Hematopoietic multipotent progenitor cell treated with erythropoietin and hydrocortisone succinate and interleukin-3 and kit ligand, for 17 days (in vitro differentiated cells): ENCODE results near the gene GSAP.

Experiments used
- DNase-seq: peaks from one replicate; pipeline ENCODE4 v3.0.0-alpha.2; 2015; ENCODE audit warnings: low spot score

GSAP gene

GRCh38 chr7:77438131-77438530, 22.0 kb upstream of the GSAP start:
- no peak for DNase-seq

- DNase-seq = no peak
Observed at GRCh38 chr7:77434570-77435275, 18.6 kb upstream of the GSAP start.

- no peak for DNase-seq
Observed at GRCh38 chr7:77433901-77434300, 17.8 kb upstream of the GSAP start.

DNA sequence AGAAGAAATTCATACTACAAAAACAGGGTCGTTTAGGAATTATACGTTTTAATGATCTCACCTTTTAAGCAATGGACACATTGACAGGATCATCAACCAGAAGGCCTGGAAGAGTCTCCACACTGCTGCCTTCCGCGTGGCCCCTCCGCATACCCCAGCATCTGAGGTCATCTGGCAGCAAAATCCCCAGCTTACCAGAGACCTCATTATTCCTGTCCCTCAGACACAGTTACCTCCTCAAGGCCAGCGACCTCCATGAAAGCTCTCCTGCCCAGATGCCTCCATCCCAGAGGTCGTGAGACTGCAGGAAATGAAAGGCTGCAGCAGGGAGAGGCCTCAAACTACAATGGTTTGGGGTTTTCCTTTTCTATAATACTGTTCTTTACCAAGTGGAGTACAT, 14.8 kb upstream of the GSAP start:
- DNase-seq = no peak

- no peak for DNase-seq
Observed at GRCh38 chr7:77428777-77429231, 12.7 kb upstream of the GSAP start.

DNA sequence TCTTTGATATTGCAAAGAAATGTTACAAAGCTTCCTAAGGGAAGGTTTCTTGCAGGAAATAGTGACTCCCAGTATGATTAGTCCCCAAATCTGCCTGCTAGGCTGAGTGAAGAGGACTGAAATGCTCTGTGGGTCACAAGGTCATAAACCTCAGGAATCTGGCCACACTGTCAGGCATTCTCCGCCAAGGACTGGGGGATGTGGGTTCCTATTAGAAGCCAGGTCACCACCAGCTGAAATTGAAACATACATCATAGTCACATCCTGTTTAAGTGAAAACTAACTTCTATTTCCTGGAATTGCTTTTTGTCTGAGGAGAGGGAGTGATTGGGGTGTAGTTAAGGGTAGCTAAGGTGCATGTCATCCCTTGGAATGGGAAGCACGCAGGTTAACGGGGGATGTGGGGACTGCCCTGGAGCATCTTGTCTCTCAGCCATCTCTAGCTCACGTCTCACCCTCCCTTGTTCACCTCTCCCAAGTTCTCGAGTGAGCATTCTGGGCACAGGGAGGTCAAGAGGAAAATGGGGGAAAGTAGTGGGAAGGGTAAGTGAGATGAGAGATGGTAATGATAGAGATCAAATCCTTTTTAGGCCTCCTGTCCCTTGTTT, 12.0 kb upstream of the GSAP start:
- DNase-seq = no peak

GRCh38 chr7:77426521-77427051, 10.4 kb upstream of the GSAP start:
- no peak for DNase-seq

GRCh38 chr7:77426052-77426404, 9.9 kb upstream of the GSAP start:
- no peak for DNase-seq

DNA sequence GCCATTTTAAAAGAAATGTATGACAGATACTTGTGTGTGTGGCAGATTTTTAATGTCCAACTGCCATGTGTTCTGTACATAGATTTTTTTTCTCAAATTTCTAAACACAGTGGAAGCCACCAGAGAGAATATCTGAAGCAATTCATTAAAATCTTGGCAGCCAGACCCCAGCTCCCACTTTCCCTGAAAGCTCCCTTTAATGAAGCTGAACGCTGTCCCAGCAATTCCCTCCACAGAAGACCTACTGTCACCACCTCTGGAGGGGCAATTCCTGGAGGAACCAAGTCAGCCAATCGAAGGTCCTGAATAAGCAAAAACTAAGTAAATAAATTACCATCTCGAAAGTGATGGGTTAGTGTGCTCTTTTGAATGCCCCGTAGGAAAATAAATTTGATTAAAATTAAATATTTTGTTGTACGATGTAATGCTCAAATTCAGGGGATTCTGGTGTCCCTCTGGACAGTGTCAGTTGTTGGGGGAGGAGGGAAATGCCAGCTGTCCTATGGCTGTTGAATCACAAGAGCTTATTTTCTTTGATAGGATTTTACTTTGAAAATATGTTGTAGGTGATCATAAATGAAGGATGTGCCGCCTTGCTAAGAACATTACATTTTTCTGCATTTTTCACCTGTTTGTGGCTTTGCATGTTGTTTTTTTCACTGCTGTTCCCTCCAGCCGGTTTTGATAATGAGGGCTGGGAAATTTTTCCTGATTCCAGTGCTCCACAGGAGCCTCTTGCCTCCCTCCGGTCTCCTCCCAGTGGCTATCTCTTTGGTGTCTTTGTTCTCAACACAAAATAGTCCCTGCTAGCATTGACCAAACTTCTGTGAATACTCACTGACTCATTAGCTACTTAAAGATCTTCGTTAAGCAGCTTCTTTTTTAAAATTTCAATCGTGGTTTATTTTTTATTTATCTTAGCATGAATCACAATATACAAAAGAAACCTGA, 9.2 kb upstream of the GSAP start:
- DNase-seq = no peak

DNA sequence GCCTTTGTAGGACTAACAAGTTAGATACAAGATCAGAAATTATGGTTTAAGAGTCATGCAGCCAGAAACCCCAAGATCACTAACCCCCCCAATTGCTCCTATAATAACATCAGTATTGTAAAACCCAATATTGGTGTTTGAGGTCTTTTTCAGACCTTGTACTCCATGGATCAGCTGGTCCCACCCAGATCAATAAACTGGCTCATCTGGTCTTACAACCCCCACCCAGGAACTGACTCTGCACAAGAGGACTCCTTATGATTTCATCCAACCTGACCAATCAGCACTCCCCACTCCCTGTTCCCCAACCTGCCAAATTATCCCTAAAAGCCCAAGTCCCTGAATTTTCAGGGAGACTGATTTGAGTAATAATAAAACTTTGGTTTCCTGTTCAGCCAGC, 6.4 kb upstream of the GSAP start:
- DNase-seq = no peak

DNA sequence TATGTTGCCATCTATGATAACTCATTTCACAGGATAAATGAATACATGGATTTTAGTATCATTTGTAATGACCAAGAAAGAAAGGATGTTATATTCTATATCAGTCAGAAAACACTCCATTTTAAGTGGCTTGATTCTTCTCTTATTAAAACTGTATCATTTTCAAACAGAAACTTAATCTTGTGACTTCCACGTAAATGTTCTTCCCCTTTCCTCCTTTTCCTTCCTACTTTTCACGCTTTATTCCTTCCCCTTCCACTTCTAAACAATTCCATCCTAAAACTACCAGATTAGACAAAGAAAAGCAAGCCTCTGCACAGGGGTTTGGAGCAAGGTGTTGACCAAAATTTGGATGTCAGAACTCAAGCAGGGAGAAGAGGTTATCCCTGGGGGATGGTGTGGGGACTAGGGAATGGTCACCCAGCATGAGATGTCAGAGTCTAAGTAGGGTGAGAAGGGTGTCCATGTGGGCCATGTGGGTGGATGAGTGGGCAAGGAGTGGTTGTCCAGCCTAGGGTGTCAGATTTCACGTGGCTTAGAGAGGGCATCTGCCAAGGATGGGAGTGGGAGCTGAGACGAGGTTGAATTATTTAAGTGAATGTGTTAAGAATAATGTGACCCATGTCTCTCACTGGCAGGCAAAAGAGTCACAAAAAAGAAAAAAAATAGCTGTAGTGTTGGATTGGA, 5.0 kb upstream of the GSAP start:
- no peak for DNase-seq

- no peak for DNase-seq
Observed at GRCh38 chr7:77420438-77420837, 4.3 kb upstream of the GSAP start.

- no peak for DNase-seq
Observed at GRCh38 chr7:77419102-77419501, 3.0 kb upstream of the GSAP start.

GRCh38 chr7:77417801-77418200, 1.7 kb upstream of the GSAP start:
- no peak for DNase-seq

DNA sequence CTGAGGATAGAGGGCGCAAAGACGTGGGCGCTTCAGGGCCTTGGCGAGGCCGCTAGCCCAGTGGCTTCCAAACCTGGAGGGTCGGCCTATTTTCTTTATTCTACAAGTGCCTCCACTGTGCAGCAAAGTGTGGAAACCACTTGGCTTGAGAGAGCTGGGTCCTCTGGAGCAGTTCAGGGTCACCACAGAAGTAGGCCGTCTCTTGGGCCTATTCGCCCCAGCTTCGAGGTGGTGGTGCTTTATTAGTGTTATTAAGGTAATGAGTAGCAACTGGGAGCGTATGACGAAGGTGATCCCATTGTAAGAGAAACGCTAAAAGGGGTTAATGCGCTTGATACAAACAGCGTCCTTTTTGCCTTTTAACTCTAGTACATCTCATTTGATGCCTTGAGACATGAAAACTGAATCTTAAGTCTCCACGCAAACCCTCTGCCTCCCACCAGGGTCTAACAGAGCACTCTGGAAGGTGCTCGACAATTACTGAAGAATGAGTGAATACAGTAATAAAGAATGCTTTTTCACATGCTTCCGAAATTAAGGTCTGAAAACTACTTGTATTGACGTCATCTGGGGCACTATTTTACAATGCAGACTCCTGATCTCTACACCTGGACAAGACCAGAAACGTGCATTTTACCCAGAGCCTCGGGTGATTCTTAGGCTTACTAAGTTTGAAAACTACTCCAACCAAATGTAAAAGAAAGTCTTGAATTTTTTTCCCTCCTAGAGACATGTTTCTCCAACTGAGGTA, 647 bp upstream of the GSAP start:
- DNase-seq = no peak

DNA sequence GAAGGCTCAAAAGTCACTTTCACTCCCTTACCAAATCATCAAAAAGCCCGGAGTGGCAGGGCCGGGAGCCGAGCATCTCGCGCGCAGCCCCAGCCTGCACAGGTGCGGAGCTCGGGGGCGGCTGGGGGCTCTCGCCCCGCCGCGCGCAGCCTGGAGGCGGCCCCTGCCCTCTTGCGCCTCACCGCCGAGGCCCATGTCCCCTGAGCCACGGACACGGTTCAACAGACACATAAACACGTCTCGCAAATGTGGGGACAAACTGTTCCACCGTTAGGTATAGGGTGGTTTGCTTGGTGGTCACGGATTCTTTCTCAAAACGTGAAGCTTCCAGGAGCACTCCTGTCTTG, 700 bp downstream of the GSAP start:
- DNase-seq = no peak

- DNase-seq = no peak
Observed at GRCh38 chr7:77413861-77414424, 2.2 kb downstream of the GSAP start.

GRCh38 chr7:77413128-77413527, 3.0 kb downstream of the GSAP start:
- DNase-seq = no peak

- no peak for DNase-seq
Observed at GRCh38 chr7:77409739-77410547, 6.2 kb downstream of the GSAP start.

DNA sequence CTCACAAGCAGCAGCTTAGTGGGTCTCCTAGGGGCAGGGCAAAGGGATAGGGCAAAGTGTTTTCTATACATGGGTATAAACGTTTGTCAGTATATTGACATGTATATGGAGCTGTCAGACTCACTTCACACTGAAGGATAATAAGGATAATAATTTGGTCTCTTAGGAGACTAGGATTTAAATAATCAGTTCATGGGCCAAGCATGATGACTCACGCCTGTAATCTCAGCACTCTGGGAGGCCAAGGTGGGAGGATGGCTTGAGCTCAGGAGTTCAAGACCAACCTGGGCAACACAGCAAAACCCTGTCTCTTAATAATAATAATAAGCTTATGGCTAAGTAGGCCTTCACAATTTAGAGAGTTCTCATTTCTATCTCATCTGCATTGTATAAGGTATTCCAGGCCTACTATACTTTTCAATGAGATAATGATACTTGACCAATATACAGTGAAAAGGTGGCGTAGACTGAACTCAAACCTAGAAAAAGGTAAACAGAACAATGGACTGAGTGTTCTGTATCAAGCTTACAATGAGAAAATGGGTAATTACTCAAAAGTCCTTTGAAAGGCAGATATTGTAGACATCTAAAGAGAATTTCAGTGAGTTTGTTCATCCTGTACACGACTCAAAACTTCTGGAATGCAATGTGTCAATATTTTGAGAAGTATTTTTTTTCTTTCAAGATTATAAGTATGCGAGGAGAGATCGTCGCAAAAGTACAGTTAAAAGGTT, 7.0 kb downstream of the GSAP start:
- no peak for DNase-seq
